Right atrium auricular region (tissue), 2 donors: Measurements from ENCODE around the gene MRE11. TPM values are rescaled to one million over a fixed set of nuclear protein-coding genes. Genes with fewer than 3 reads are reported as not detected.

Source experiments
- DNase-seq: peaks from one replicate; pipeline ENCODE4 v3.0.0-alpha.2; 2019; ENCODE audit warnings: low spot score
- H3K27ac ChIP-seq, 2 donors: fragments of 200-600 bp; sonication (generic); 1 replicate in 1 of 2; 2 replicates in 1 of 2; pipeline ENCODE4 v1.5.1; 2016 to 2019
- H3K27me3 ChIP-seq, 2 donors: fragments of 200-600 bp; sonication (generic); one replicate each; pipeline versions ENCODE4 v1.5.1 to v1.6.0; 2017 to 2019
- H3K36me3 ChIP-seq: fragments of 200-600 bp; sonication (generic); one replicate; pipeline ENCODE4 v1.5.1; 2016
- H3K4me1 ChIP-seq, 2 donors: fragments of 200-600 bp; sonication (generic); one replicate each; pipeline versions ENCODE4 v1.5.1 to v1.6.0; 2017 to 2019
- H3K4me3 ChIP-seq, 2 donors: fragments of 200-600 bp; sonication (generic); 1 replicate in 1 of 2; 2 replicates in 1 of 2; pipeline ENCODE4 v1.5.1; 2017 to 2019; ENCODE audit warnings: mild to moderate bottlenecking in 1 of 2, moderate library complexity in 1 of 2
- H3K9me3 ChIP-seq, 2 donors: fragments of 200-600 bp; sonication (generic); one replicate each; pipeline ENCODE4 v1.5.1; 2019
- CTCF ChIP-seq, 2 donors: fragments of 200-600 bp; sonication (generic); IDR thresholded peaks; one replicate each; pipeline ENCODE4 v1.5.1; 2019; ENCODE audit warnings: antibody characterized with exemption in 2 of 2
- total RNA-seq, 2 donors: library from RNA; depleted of rRNA; stranded (reverse); fragments of >200 nt; gene quantifications; one replicate each; pipeline ENCODE4 v1.1.0, GENCODE V29; 2016

The MRE11 gene
- total RNA-seq, 2 donors from 2014 or later: 5.8 to 6.0 TPM

GRCh38 chr11:94454301-94454700 is 39.3 kb downstream of the MRE11 start:
- no peak for DNase-seq
- Histone ChIP-seq H3K4me3 (no peak overlapping the region), H3K27ac (no peak overlapping the region), H3K27me3 (no peaks in the 10 kb centered on the region), H3K9me3 (no peaks in the 10 kb centered on the region), H3K36me3 (peaks cover 8% of the 10 kb centered on the region), H3K4me1 (no peaks in the 10 kb centered on the region)
- no peak for TF ChIP-seq CTCF (IDR thresholded peaks at IDR 0.05)

GRCh38 chr11:94452988-94453387 is 40.7 kb downstream of the MRE11 start:
- Histone ChIP-seq H3K9me3 (no peaks in the 10 kb centered on the region), H3K4me1 (no peaks in the 10 kb centered on the region), H3K4me3 (no peak overlapping the region), H3K27me3 (no peaks in the 10 kb centered on the region), H3K36me3 (peaks cover 8% of the 10 kb centered on the region), H3K27ac (no peak overlapping the region)
- TF ChIP-seq CTCF (IDR thresholded peaks at IDR 0.05): no peak
- DNase-seq: no peak

GRCh38 chr11:94450048-94450447 is 43.6 kb downstream of the MRE11 start:
- no peaks in the 10 kb centered on the region for H3K27me3 ChIP-seq
- DNase-seq: no peak
- peaks cover 17% of the 10 kb centered on the region for H3K36me3 ChIP-seq
- no peaks in the 10 kb centered on the region for H3K4me1 ChIP-seq
- no peak overlapping the region for H3K4me3 ChIP-seq
- no peak overlapping the region for H3K27ac ChIP-seq
- no peak for TF ChIP-seq CTCF (IDR thresholded peaks at IDR 0.05)
- H3K9me3 ChIP-seq: no peaks in the 10 kb centered on the region

GRCh38 chr11:94449437-94449836 is 44.2 kb downstream of the MRE11 start:
- Histone ChIP-seq H3K9me3 (no peaks in the 10 kb centered on the region), H3K4me3 (no peak overlapping the region), H3K36me3 (peaks cover 18% of the 10 kb centered on the region), H3K27me3 (no peaks in the 10 kb centered on the region), H3K27ac (no peak overlapping the region), H3K4me1 (no peaks in the 10 kb centered on the region)
- no peak for DNase-seq
- no peak for TF ChIP-seq CTCF (IDR thresholded peaks at IDR 0.05)

GRCh38 chr11:94449029-94449428 is 44.6 kb downstream of the MRE11 start:
- H3K4me3 ChIP-seq: no peak overlapping the region
- H3K36me3 ChIP-seq: peaks cover 18% of the 10 kb centered on the region
- no peak for TF ChIP-seq CTCF (IDR thresholded peaks at IDR 0.05)
- no peaks in the 10 kb centered on the region for H3K4me1 ChIP-seq
- no peak for DNase-seq
- no peaks in the 10 kb centered on the region for H3K9me3 ChIP-seq
- no peaks in the 10 kb centered on the region for H3K27me3 ChIP-seq
- no peak overlapping the region for H3K27ac ChIP-seq

GRCh38 chr11:94447149-94447548 is 46.5 kb downstream of the MRE11 start:
- H3K4me1 ChIP-seq: no peaks in the 10 kb centered on the region
- no peak for DNase-seq
- peaks cover 18% of the 10 kb centered on the region for H3K36me3 ChIP-seq
- no peak overlapping the region for H3K4me3 ChIP-seq
- H3K9me3 ChIP-seq: no peaks in the 10 kb centered on the region
- no peak overlapping the region for H3K27ac ChIP-seq
- H3K27me3 ChIP-seq: no peaks in the 10 kb centered on the region
- TF ChIP-seq CTCF (IDR thresholded peaks at IDR 0.05): no peak
